CD4-positive, alpha-beta T cell treated with Interleukin-2 at 100 ng/mL for 4 hours (primary cell): ENCODE data around the gene SNX33.
"Not testable (repeated sequence)": the region's sequence is repeated elsewhere in the genome, so short reads cannot be mapped to it uniquely, and the experiment has no call there.

ENCODE experiments used
- DNase-seq: peaks from one replicate; pipeline ENCODE4 v3.0.0-alpha.2; 2020; ENCODE audit warnings: low spot score

The SNX33 gene

DNA sequence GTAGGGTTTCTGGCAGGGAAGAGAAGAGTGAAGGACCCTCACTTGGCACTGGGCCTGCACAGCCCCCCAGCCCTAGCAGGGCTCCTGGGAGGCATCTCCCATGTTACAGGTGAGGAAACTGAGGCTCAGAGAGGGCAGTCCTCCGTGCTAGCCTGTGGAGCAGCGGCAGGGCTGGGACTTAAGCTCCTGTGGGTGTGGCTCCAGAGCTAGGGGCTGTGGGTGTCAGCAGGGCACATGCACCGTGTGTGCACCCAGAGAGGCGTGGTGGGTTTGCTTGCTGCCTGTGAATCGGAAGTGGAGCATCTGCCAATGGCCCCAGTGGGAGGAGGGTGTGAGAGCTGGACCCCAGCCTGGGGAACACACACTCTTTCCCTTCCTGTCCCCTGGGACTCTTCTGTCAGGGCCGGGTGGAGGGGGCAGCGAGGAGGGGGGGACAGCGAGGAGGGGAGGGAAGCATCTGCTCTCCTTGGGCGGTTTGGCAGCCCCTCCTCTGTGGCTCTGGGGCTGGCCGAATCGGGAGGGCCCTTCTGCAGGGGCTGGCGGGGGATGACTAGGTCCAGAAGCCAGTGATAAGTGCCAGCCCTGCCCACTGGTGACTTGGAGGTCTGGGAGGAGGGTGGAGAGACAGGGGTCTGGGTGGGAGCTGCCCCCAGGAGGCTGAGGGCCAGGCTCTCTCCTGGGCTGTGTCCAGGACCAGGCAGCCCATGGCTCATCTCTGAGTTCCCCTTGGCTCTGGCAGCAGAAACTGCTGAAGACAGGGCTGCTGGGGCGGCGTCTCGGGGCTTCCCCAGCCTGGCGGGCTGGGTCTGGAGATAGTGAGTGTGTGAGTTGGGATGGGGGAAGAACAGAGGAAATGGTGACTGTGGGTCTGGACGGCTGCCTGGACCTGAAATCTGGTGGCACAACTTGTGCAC lies 52.5 kb downstream of the SNX33 start:
- DNase-seq: not testable (repeated sequence)

DNA sequence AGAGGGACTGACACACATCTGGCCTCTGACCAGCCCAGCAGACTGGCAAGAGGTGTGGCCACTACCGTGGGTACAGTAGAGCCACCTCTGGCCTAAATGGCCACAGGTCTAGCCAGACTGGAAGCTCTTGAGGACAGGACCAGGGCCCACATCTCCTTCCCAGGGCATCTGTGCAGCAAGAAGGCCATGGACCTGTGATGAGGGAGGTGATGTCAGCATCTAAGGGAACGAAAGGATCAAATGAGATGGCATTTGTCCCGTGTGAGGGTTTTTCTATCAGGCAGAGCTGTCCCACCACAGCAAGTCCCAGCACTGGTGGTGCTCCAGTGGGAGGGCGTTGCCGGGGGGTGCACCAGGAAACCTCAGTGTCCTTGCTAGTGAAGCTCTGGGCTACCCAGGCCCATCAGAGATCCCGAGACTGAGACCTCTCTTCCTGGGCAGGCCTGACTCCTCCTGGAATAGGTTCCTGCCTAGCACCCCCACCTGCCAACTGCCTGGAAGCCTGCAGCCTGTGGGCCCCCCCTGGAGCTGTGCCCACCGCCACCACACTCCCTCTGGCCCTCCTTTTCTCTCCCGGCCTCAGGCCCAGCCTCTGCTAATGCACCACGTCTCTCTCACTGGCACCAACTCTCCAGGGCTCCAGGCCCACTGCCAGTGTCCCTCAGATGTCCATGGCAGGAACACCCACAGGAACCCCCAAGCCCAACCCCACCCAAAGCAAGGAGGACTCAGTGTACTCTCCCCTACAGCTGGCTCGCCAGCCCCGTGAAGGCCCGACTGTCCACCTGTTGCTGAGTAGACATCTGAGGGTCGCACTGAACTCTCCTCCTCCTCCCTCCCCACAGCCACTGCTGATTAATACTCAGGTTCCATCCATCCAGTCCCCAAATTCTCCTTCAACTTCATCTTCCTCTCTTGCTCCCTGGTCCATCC lies 53.6 kb downstream of the SNX33 start:
- DNase-seq: not testable (repeated sequence)

DNA sequence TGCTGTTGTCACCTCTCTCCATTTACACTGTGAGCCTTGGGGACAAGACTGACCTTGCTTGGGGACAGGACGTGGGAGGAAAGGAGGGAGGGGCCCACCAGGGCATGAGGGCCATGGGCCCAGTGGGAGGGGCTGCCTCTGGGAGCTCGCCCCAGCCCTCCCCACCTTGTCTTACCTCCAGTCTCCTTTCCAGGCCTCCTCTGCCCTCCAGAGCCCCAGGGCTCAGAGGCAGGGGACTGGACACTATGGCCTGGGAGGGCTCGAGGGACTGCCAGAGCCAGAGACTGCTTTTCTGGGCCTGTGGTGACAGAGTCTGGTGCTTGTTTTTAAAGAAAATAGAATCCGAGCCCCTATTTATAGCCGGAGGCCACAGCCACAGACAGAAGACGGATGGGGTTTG lies 54.7 kb downstream of the SNX33 start:
- DNase-seq: no peak

DNA sequence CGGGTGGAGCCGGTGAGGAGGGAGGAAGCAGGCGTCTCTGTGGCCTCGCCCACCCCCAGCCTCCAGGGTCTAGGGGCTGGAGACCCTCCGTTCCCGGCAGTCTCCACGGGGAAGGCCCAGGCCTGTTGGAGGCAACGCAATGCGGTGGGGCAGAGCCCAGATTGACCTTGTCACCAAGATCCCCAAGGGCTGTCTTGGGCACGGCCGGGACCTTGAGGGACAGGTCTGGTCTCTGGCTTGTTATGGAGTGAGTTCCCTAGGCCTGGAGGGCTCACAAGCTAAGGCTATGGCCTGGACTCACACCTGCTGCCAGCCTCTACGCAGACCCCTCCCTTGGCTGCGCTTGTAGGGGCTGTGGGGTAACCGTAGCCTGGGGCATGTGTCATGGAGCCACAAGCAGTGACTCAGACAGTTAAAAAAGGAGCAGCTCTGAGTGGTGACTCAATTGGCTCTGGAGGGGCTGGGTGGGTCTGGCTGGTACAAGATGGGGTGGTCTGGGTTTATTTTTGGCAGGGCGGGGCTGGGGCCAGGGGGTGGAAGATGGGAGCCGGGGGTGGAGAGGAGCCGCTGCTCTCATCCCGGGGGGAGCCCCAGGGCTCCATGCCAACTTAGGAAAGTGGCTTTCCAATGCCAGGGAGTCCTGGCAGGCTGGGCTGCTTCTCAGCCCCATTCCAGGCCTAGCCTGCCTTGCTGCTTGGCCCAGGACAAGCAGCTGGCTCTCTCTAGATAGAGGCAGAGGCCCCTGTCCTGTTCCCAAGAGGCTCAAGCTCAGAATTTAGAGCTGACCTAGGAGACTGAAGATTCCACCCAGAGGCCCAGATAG lies 55.9 kb downstream of the SNX33 start:
- DNase-seq: not testable (repeated sequence)

DNA sequence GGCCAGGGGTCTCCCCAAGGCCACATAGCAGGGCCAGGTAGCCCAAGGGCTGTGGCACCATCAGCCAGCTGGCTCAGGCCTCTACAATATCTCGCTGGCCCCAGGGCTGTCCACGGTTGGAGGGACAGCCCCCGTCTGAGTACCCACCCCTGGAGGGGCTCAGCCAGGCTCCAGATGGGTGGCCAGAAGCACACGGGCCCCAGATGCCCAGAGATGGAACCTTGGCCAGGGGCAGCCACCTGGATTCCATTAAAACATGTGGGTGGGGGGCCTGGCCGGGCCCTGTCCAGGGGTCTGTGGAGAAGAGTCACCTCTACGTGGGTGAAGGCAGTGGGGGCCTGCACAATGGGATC lies 56.5 kb downstream of the SNX33 start:
- no peak for DNase-seq

DNA sequence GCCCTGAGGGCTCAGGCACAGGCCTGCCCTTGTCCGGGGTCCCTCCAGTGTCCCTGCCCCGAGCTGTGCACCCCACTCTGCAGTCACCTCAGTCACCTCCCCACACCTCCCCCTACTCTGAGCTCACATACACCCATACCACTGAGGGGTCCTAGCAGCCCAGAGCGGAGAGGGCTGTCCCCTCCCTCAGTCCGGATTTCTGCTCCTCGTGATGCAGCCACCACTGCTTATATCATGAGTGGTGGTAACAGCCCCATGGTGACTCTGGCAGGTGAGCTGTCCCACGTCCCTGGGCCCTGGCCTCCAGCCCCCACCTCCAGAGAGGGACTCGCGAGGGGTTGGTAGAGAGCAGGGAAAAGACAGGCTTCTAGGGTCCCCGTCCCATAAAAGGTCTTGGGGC lies 56.9 kb downstream of the SNX33 start:
- no peak for DNase-seq

DNA sequence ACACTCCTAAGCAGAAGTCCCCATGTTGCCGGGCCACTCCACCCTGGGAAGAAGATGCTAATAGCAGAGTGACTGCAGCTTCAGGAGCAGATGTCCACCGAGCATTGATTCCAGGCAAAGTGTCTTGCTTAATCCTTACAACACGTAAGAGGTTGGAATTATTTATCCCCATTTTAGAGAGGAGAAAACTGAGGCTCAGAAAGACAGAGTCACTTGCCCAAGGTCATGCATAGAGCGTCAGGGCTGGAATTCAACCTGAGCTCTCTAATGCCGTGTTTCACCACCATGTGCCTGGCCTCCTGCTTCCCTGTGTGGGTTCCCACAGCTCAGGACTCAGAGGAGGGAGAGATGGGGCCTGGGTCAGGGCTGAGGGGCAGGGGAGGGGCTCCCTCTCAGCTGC lies 57.7 kb downstream of the SNX33 start:
- not testable (repeated sequence) for DNase-seq

DNA sequence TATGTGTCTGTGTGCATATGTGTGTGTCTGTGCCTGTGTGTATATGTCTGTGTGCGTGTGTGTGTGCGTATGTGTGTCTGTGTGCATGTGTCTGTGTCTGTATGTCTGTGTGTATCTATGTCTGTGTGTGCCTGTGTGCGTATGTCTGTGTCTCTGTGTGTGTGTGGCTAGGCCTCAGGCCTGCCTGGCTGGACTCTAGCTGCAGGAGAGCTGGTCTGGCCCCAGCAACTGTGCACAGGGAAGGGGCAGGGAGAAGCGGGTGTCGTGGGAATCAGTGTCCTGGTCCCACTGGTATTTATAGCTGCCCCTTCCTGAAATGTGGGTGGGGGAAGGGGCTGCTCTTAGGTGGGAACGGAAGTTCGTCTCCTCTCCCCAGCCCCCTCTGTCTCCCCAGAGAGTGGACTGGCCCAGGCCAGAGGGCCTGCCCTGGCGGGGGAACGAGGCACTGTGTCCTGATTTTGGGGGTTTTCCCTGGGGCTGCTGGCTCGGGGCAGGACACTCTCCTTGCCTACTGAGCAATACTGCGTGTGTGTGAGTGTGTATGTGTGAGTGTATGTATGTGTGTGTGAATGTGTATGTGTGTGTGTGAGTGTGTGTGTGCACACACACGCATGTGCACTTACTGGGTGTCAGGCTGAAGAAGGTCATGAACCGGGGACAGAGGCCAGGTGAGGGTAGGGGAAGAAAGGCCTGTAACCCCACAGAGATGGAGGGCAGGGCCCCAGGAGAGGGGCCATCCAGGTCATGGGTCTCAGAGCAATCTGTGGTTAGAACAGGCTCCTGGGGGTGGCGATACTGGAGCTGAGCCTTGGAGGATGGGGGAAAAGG lies 58.4 kb downstream of the SNX33 start:
- no peak for DNase-seq

DNA sequence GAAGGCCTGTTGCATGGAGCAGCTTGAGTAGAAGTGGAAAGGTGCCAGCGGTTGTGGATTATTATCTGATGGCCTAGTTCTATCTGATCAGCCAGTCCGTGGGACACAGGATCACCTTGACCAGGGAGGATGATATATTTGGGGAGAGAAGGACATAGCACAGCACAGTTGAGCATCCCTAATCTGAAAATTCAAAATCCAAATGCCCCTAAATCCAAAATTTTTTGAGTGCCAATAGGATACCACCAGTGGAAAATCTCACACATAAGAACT lies 58.9 kb downstream of the SNX33 start:
- DNase-seq: no peak

DNA sequence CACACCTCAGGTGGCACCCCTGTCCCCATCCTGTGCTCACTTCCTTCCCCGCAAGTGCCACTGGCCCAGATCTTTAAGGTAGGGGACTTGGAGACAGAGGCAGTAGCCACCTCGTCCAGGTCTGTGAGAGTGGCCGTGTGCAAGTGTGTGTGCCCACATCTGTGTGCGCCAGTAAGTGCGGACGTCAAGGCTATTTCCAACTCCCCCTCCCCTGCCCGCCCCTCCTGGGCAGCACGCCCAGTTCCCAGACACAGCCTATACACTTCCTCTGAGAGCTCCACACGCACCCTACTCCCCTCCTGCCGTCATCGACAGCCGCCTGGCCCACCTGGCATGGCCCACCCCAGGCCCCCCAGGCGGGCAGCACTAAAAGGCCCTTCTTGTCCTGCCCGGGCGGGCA lies 61.7 kb downstream of the SNX33 start:
- DNase-seq: not testable (repeated sequence)

DNA sequence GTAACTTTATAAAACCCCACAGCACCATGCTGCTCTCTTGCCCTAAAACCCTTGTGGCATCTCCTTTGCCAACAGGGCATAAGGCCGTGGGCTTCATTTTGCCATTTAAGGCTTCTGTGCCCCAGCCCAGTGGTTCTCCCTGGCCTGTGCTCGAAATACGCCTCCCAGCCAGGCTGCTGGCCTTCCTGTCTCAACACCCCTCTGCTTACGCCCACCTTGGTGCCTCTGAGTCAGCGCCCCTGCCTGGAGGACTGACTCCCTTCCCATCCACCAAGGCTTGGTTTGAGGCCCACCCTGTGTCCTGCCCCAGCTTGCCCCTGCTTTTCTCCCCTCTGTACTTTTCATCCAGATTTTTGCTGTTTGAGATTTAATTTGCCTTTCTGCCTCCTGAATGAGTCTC lies 63.2 kb downstream of the SNX33 start:
- DNase-seq: not testable (repeated sequence)

DNA sequence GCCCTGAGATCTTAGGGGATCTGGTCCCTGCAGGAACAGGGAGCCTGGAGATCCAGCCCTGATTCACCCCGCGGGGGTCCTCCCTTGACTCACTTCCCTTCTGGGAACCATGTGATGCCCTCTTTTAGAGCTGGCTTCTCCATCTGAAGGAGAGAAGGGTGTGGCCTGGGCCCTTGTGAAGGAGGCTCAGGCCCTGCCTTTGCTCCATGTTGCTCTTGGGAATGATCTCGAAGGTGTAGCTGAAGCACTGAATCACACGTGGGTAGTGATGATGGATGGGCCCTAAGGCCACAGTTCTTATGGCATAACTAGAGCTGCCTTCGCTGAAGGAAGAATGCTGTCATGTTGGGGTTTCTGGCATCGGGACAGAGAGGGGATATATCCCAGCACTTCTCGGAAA lies 63.8 kb downstream of the SNX33 start:
- not testable (repeated sequence) for DNase-seq
